Naive thymus-derived CD4-positive, alpha-beta T cell (primary cell): ENCODE measurements around the gene SLCO3A1. TPM values are rescaled to one million over a fixed set of nuclear protein-coding genes. Genes with fewer than 3 reads are reported as not detected.
A peak's percentile ranks its signal among the peaks of the same experiment; 100 is the strongest.

Source experiments
- ATAC-seq: fragments of 150-1000 bp; cut with Tn5 transposase; 2 replicates; pipeline ENCODE4 v1.10.0; 2021; ENCODE audit warnings: mild to moderate bottlenecking, moderate library complexity
- CTCF ChIA-PET: fragments of 350-600 bp; sonication (Branson Sonifier 250); formaldehyde crosslinking; loops from one replicate; lab custom pipeline; 2021; ENCODE audit warnings: antibody characterized with exemption; lab: Charles Lee
- POLR2A ChIA-PET: fragments of 350-600 bp; sonication (Branson Sonifier 250); formaldehyde crosslinking; loops from one replicate; lab custom pipeline; 2021; ENCODE audit warnings: antibody characterized with exemption, inconsistent platforms; lab: Charles Lee
- DNase-seq, 9 donors: peaks; one replicate each; pipeline versions ENCODE4 v3.0.0 to v3.0.0-alpha.2; 2020 to 2022; ENCODE audit warnings: mixed read lengths in 1 of 9
- H3K27ac ChIP-seq: one replicate; pipeline ENCODE4 v1.7.0; 2013; ENCODE audit warnings: mild to moderate bottlenecking, low read depth, low read length, moderate library complexity
- H3K27me3 ChIP-seq, 2 donors: one replicate each; pipeline ENCODE4 v1.7.0; 2013; ENCODE audit warnings: low read length in 2 of 2, mild to moderate bottlenecking in 2 of 2, moderate library complexity in 2 of 2; ENCODE audit not compliant: control insufficient read depth in 2 of 2, insufficient read depth in 2 of 2
- H3K36me3 ChIP-seq, 3 experiments: 1 replicate in 2 of 3; 2 replicates in 1 of 3; pipeline ENCODE4 v1.7.0; 2013; ENCODE audit warnings: low read length in 3 of 3, mild to moderate bottlenecking in 3 of 3, moderate library complexity in 1 of 3; ENCODE audit not compliant: insufficient read depth in 3 of 3, control insufficient read depth in 2 of 3
- H3K4me1 ChIP-seq, 2 donors: one replicate each; pipeline ENCODE4 v1.7.0; 2013; ENCODE audit warnings: low read length in 2 of 2, mild to moderate bottlenecking in 2 of 2, moderate library complexity in 1 of 2; ENCODE audit not compliant: control insufficient read depth in 2 of 2, insufficient read depth in 2 of 2
- H3K4me3 ChIP-seq: 2 replicates; pipeline ENCODE4 v1.7.0; 2013; ENCODE audit warnings: mild to moderate bottlenecking, low read length
- H3K9me3 ChIP-seq, 3 experiments: 1 replicate in 2 of 3; 2 replicates in 1 of 3; pipeline ENCODE4 v1.7.0; 2013; ENCODE audit warnings: low read length in 3 of 3; ENCODE audit not compliant: control insufficient read depth in 2 of 3
- H3K27ac Mint-ChIP-seq, 9 donors: one replicate each; pipeline ENCODE4 v1.8.0; 2020 to 2022; ENCODE audit warnings: mixed read lengths in 9 of 9, mild to moderate bottlenecking in 8 of 9, moderate library complexity in 5 of 9, inconsistent platforms in 2 of 9
- H3K27me3 Mint-ChIP-seq, 5 donors: one replicate each; pipeline ENCODE4 v1.8.0; 2021 to 2022; ENCODE audit warnings: mixed read lengths in 5 of 5, mild to moderate bottlenecking in 1 of 5
- H3K36me3 Mint-ChIP-seq, 5 donors: one replicate each; pipeline ENCODE4 v1.8.0; 2020 to 2022; ENCODE audit warnings: mixed read lengths in 5 of 5, mild to moderate bottlenecking in 3 of 5, inconsistent platforms in 1 of 5
- H3K4me1 Mint-ChIP-seq, 7 donors: one replicate each; pipeline ENCODE4 v1.8.0; 2020 to 2022; ENCODE audit warnings: mixed read lengths in 7 of 7, mild to moderate bottlenecking in 3 of 7, inconsistent platforms in 1 of 7
- H3K4me3 Mint-ChIP-seq, 10 donors: one replicate each; pipeline ENCODE4 v1.8.0; 2020 to 2022; ENCODE audit warnings: mild to moderate bottlenecking in 10 of 10, mixed read lengths in 10 of 10, moderate library complexity in 6 of 10, inconsistent platforms in 2 of 10
- H3K9me3 Mint-ChIP-seq, 11 donors: one replicate each; pipeline ENCODE4 v1.8.0; 2020 to 2022; ENCODE audit warnings: mixed read lengths in 11 of 11, mild to moderate bottlenecking in 4 of 11, inconsistent platforms in 1 of 11, moderate library complexity in 1 of 11
- intact Hi-C, 2 donors: fragments of 100-400 bp; cut with micrococcal nuclease; formaldehyde crosslinking; loops; one replicate each; pipeline ENCODE4 v1.15.1; 2023
- polyA plus RNA-seq, 2 donors: library from polyadenylated mRNA; unstranded; fragments of 300-500 nt; fragmentation: Illumina TruSeq; gene quantifications; one replicate each; pipeline ENCODE4 v1.2.3, GENCODE V29; 2021
- total RNA-seq, 6 experiments: library from RNA in 5 of 6; stranded (reverse) in 5 of 6; gene quantifications; 1 replicate in 5 of 6; 2 replicates in 1 of 6; pipeline ENCODE4 v1.2.3 and lab custom pipeline; 2021 to 2026

The SLCO3A1 gene
- total and polyA plus RNA-seq, 7 experiments from 2014 or later = 15.4 to 69.1 (median 24.3) TPM

DNA sequence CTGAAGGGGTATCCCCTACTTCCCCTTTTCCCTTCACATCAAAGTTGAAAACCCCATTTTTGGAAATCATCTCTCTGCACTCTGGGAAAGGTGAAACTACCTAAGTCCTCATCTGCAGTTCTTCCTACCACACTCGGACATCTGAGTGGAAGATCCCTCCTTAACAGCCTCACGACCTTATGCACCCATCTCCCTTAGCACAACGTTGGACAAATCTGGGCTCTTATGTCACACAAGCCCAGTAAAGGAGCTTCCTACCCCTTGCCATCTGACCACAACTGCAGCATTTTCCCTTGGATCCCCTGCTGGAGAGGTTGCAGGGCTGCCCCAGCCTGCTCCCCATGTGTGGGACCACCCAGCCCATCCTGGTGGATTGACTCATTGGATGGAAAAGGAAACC lies 288.1 kb downstream of the SLCO3A1 start:
- Histone ChIP-seq H3K27me3 (no peaks in the 10 kb centered on the region), H3K27ac (no peak overlapping the region), H3K36me3 (peaks cover 0 to 9% (median 4%) of the 10 kb centered on the region in 3 experiments), H3K4me1 (no peaks in the 10 kb centered on the region), H3K9me3 (no peaks in the 10 kb centered on the region), H3K4me3 (no peak overlapping the region)
- DNase-seq = no peak
- peaks cover 0 to 9% (median 2%) of the 10 kb centered on the region in 5 donors for H3K36me3 Mint-ChIP-seq
- ATAC-seq = no peak
- peaks cover 0 to 8% (median 0%) of the 10 kb centered on the region in 7 donors for H3K4me1 Mint-ChIP-seq
- H3K27ac Mint-ChIP-seq = no peak overlapping the region
- intact Hi-C loops = no loop called here
- H3K27me3 Mint-ChIP-seq = no peaks in the 10 kb centered on the region
- H3K4me3 Mint-ChIP-seq = no peak overlapping the region
- ChIA-PET CTCF (no interaction called here), POLR2A (no interaction called here)
- H3K9me3 Mint-ChIP-seq = peaks cover 0 to 1% (median 0%) of the 10 kb centered on the region in 11 donors

DNA sequence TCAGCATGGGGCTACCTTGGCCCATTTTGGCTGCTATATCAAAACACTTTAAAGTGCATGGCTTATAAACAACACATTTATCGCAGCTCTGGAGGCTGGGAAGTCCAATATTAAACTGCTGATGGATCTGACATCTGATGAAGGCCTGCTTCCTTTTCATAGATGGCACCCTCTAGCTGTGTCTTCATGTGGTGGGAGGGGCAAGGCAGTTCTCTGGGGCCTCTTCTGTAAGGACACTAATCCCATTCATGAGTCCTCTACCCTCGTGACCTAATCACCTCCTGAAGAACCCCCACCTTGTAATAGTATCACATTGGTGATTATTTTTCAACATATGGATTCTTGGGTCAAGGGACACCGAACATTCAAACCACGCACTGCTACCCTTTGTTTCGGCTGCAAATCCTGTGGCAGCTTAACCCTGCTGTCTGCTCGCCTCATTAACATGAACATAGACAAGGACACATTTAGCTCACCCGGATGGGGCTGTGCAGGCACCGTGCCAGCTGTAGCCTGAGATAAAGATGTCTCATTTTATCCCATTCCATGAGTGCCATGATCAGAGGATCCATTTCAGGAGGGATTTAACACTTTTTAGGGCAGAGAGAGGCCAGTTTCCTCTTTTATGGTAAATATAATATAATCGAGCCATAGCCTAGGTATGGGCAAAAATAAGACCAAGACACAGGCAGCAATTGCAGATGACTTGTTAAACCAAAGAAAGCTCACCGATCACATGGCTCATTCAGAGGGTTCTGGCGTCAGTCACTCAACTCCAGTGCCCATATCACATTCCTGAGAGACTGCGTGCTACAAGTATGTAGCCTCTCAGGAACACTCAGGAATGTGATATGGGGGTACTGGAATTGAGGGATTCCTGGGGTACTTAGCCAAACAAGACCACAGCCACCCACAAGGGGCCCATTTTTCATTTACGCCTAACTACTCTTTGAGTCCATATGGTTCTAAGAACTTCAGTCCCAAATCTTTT lies 289.0 kb downstream of the SLCO3A1 start:
- no peaks in the 10 kb centered on the region for H3K9me3 Mint-ChIP-seq

DNA sequence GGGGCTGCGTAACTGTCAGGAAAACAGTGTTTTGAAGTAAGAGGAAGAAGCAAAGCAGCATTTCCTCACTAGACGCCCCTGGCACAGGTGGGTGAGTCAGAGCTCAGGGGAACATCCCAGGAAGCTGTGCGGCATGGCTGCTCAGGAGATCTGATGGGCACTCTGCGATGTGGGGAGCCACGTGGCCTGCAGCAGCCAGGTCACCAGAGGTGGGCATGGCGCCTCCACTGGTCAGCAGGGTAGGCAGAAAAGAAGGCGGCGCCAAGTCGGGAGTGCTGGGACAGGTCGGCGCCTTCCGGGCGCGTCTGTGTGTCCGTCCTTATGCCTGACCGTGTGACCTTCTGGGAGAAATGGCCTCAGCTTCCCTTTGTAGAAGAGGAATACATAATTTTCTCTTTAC lies 290.3 kb downstream of the SLCO3A1 start:
- POLR2A ChIA-PET = no interaction called here
- Histone ChIP-seq H3K27ac (no peak overlapping the region), H3K27me3 (no peaks in the 10 kb centered on the region), H3K36me3 (peaks cover 0 to 22% (median 4%) of the 10 kb centered on the region in 3 experiments), H3K9me3 (no peaks in the 10 kb centered on the region), H3K4me3 (no peak overlapping the region), H3K4me1 (no peaks in the 10 kb centered on the region)
- Mint-ChIP-seq H3K4me1 (peaks cover 0 to 8% (median 0%) of the 10 kb centered on the region in 7 donors), H3K27me3 (no peaks in the 10 kb centered on the region), H3K36me3 (peaks cover 0 to 7% (median 0%) of the 10 kb centered on the region in 5 donors), H3K9me3 (no peaks in the 10 kb centered on the region), H3K27ac (peak overlapping the region in 1 of 9 donors; percentile 27), H3K4me3 (no peak overlapping the region)
- intact Hi-C loops = no loop called here
- DNase-seq (no peak), ATAC-seq (no peak)
- CTCF ChIA-PET = no interaction called here

More for the DNA sequence above, 289.0 kb downstream of the SLCO3A1 start:
- Mint-ChIP-seq H3K27ac (no peak overlapping the region), H3K27me3 (no peaks in the 10 kb centered on the region), H3K4me1 (peaks cover 0 to 8% (median 0%) of the 10 kb centered on the region in 7 donors), H3K4me3 (no peak overlapping the region), H3K36me3 (peaks cover 0 to 7% (median 0%) of the 10 kb centered on the region in 5 donors)
- ATAC-seq = no peak
- intact Hi-C loops = no loop called here
- no peaks in the 10 kb centered on the region for H3K9me3 ChIP-seq
- no peaks in the 10 kb centered on the region for H3K27me3 ChIP-seq
- no peak overlapping the region for H3K4me3 ChIP-seq
- CTCF ChIA-PET = interaction anchor here (0.7 kb wide), 1 partner anchor 24 kb away, joined by 3 read pairs; no protein-coding TSS in a partner anchor
- H3K4me1 ChIP-seq = no peaks in the 10 kb centered on the region
- H3K27ac ChIP-seq = no peak overlapping the region
- peaks cover 0 to 17% (median 4%) of the 10 kb centered on the region in 3 experiments for H3K36me3 ChIP-seq
- no peak for DNase-seq
- POLR2A ChIA-PET = no interaction called here

DNA sequence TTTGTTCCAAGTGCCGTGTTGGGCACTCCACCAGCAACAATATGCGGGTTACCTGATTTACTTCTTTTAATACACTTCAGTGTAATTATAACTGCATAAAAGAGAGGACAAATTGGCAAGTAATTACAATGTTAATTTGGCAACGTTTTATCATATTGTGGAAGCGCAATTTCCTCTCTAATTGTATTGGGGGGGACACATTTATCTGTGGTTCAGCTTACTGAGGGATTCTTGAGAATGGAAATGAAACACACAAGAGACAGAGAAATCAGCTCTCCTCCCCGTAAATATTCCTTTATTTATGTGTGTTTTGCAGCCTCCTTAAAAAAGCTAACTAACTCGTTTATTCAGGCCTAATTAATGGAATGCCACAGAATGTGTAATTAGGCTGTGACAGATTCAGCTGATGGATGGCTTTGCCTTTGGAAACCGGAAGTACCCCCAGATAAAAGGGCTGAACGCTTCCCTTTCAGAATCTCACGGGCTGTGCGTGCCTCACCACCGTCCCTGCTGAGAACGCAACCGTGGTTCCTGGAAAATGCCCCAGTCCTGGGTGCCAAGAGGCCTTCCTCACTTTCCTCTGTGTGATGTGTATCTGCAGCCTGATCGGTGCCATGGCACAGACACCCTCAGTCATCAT lies 293.1 kb downstream of the SLCO3A1 start:
- Mint-ChIP-seq H3K4me1 (peaks cover 0 to 7% (median 0%) of the 10 kb centered on the region in 7 donors), H3K4me3 (no peak overlapping the region), H3K9me3 (no peaks in the 10 kb centered on the region), H3K36me3 (peaks cover 0 to 18% (median 4%) of the 10 kb centered on the region in 5 donors), H3K27me3 (no peaks in the 10 kb centered on the region), H3K27ac (no peak overlapping the region)
- no peaks in the 10 kb centered on the region for H3K9me3 ChIP-seq
- H3K27ac ChIP-seq = no peak overlapping the region
- DNase-seq (no peak), ATAC-seq (no peak)
- no peaks in the 10 kb centered on the region for H3K27me3 ChIP-seq
- POLR2A ChIA-PET = no interaction called here
- CTCF ChIA-PET = no interaction called here
- peaks cover 0 to 31% (median 4%) of the 10 kb centered on the region in 3 experiments for H3K36me3 ChIP-seq
- H3K4me3 ChIP-seq = no peak overlapping the region
- no peaks in the 10 kb centered on the region for H3K4me1 ChIP-seq
- intact Hi-C loops = no loop called here

DNA sequence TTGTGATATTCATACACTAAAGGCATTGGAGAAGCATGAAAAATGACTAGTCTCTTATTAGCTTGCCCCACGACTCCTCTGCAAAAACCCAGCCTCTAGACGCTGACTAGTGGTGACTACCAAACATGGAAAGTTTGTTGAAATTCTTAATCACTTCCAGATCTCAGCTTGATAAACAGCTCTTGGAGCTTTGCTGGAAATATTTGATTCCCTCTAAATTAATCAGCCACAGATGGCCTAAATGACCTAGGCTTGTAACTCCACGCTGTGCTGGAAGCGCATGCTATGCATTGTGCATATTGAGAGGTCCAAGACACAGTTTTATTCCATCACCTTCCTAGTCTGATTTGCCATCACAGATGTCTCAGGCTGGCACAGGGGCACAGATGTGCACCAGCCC lies 295.5 kb downstream of the SLCO3A1 start:
- Mint-ChIP-seq H3K4me3 (no peak overlapping the region), H3K9me3 (peaks cover 0 to 1% (median 0%) of the 10 kb centered on the region in 11 donors), H3K4me1 (peaks cover 0 to 5% (median 0%) of the 10 kb centered on the region in 7 donors), H3K27ac (no peak overlapping the region), H3K27me3 (no peaks in the 10 kb centered on the region), H3K36me3 (peaks cover 4 to 31% (median 13%) of the 10 kb centered on the region in 5 donors)
- H3K36me3 ChIP-seq = peaks cover 0 to 40% (median 0%) of the 10 kb centered on the region in 3 experiments
- ChIA-PET CTCF (no interaction called here), POLR2A (no interaction called here)
- H3K4me1 ChIP-seq = no peaks in the 10 kb centered on the region
- no peaks in the 10 kb centered on the region for H3K27me3 ChIP-seq
- no peak for DNase-seq
- intact Hi-C loops = no loop called here
- H3K27ac ChIP-seq = no peak overlapping the region
- H3K4me3 ChIP-seq = no peak overlapping the region
- H3K9me3 ChIP-seq = no peaks in the 10 kb centered on the region
- no peak for ATAC-seq

DNA sequence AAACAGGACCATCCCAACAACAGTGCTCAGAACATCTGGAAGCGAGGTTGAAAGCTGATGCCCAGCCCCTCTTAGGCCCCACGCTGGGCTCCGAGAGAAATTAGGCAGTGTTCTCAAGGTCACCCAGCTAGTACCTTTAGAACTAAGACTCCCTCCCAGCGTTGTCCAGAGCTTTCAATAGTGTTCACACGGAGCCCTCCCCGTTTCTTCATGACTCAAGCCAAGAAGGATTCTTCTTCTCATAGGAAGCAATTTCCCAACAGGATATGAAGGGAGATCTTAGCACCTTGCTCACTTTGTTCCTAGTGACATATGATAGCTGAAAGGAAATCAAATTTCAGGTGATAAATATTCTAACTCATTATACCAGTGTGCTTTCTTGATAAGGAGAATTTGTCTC lies 296.0 kb downstream of the SLCO3A1 start:
- peaks cover 4 to 35% (median 13%) of the 10 kb centered on the region in 5 donors for H3K36me3 Mint-ChIP-seq
- POLR2A ChIA-PET = no interaction called here
- CTCF ChIA-PET = no interaction called here
- Histone ChIP-seq H3K9me3 (no peaks in the 10 kb centered on the region), H3K27ac (no peak overlapping the region), H3K36me3 (peaks cover 0 to 41% (median 0%) of the 10 kb centered on the region in 3 experiments), H3K27me3 (no peaks in the 10 kb centered on the region), H3K4me1 (no peaks in the 10 kb centered on the region), H3K4me3 (no peak overlapping the region)
- ATAC-seq (no peak), DNase-seq (no peak)
- intact Hi-C loops = no loop called here
- peaks cover 0 to under 1% (median 0%) of the 10 kb centered on the region in 5 donors for H3K27me3 Mint-ChIP-seq
- peaks cover 0 to 1% (median 0%) of the 10 kb centered on the region in 11 donors for H3K9me3 Mint-ChIP-seq
- peaks cover 0 to 6% (median 0%) of the 10 kb centered on the region in 7 donors for H3K4me1 Mint-ChIP-seq
- H3K4me3 Mint-ChIP-seq = no peak overlapping the region
- no peak overlapping the region for H3K27ac Mint-ChIP-seq
